ENCODE data around the gene TIMP2. TPM values are rescaled to one million over a fixed set of nuclear protein-coding genes. Genes with fewer than 3 reads are reported as not detected.
"Not testable (repeated sequence)": the region's sequence is repeated elsewhere in the genome, so short reads cannot be mapped to it uniquely, and the experiment has no call there.

The TIMP2 gene
- total RNA-seq, 1 experiment from 2014 or later, result 24.8 TPM

DNA sequence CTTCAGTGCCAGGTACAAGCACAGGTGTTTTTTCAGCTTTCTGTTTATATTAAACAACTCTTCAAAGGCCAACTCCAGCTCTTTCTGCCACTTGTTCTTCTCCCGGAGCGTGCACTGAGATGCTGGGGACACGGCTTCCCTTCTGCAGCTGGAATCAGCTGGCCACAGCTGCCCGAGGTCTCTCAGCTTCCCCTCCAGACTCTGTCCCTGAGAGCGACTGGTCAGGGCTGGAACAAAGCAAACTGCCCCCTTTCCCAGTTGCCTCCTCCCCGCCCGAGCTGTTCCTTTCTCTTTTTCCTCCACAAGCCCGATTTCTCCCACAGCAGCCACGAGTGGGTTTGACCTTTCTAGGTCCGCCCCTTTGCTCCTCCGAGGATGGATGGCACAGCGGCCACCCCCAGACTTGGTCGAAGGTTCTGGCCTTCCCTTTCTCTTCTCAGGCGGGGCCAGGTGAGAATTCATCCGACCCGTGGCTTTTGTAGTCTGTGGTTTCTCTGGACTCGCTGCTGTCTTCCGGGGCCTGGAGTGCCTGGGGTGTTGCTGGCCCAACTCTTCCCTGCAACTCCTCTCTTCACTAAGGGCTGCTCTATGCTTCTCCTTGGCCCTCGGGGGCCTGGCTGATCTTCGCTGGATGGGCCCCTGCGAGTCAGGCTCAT is 33.7 kb downstream of the TIMP2 start:
- Mint-ChIP-seq H3K27me3 (ENCODE audit: insufficient read depth, unreplicated experiment) (no peaks in the 10 kb centered on the region), H3K4me1 (ENCODE audit: insufficient read depth, unreplicated experiment) (peaks cover 3% of the 10 kb centered on the region), H3K9me3 (ENCODE audit: unreplicated experiment) (no peaks in the 10 kb centered on the region), H3K27ac (ENCODE audit: low read depth, unreplicated experiment) (no peak overlapping the region), H3K4me3 (ENCODE audit: unreplicated experiment) (no peak overlapping the region), H3K36me3 (ENCODE audit: insufficient read depth, unreplicated experiment) (peaks cover 9% of the 10 kb centered on the region)
- no peak for DNase-seq (ENCODE audit: unreplicated experiment)
- POLR2A ChIA-PET, result no interaction called here
- intact Hi-C loops (cut with micrococcal nuclease), result no loop called here
- CTCF ChIA-PET, result interaction anchor here (0.5 to 0.7 kb wide), 3 partner anchors 17 to 677 kb away, joined by 3 to 4 read pairs (median 3); no protein-coding TSS in a partner anchor
- TF ChIP-seq, protein P1, sequence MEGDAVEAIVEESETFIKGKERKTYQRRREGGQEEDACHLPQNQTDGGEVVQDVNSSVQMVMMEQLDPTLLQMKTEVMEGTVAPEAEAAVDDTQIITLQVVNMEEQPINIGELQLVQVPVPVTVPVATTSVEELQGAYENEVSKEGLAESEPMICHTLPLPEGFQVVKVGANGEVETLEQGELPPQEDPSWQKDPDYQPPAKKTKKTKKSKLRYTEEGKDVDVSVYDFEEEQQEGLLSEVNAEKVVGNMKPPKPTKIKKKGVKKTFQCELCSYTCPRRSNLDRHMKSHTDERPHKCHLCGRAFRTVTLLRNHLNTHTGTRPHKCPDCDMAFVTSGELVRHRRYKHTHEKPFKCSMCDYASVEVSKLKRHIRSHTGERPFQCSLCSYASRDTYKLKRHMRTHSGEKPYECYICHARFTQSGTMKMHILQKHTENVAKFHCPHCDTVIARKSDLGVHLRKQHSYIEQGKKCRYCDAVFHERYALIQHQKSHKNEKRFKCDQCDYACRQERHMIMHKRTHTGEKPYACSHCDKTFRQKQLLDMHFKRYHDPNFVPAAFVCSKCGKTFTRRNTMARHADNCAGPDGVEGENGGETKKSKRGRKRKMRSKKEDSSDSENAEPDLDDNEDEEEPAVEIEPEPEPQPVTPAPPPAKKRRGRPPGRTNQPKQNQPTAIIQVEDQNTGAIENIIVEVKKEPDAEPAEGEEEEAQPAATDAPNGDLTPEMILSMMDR (IDR thresholded peaks at IDR 0.05; ENCODE audit: unreplicated experiment), result no peak
- BruUV-seq (replicated peaks), result no TSS peak

DNA sequence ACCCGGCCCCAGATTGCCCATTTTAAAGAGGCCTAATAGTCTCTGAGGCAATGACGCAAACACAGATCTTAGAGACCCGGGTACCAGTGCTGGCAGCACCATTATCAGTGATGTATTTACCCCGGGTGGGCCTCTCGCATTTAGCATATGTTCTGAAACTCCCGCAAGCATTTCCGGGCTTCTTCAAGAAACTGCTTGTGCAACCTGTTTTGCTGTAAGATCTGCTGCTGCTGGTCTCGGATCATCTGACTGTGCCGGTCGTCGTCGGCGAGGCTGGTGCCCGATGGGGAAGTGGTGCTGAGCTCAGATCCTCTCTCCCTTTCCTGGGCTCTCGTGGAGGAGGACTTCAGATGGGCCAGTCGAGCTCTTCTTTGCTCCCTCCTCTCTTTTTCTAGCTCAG is 34.7 kb downstream of the TIMP2 start:
- Mint-ChIP-seq H3K27me3 (ENCODE audit: insufficient read depth, unreplicated experiment) (no peaks in the 10 kb centered on the region), H3K27ac (ENCODE audit: low read depth, unreplicated experiment) (no peak overlapping the region), H3K4me1 (ENCODE audit: insufficient read depth, unreplicated experiment) (peaks cover 10% of the 10 kb centered on the region), H3K36me3 (ENCODE audit: insufficient read depth, unreplicated experiment) (peaks cover 9% of the 10 kb centered on the region), H3K4me3 (ENCODE audit: unreplicated experiment) (no peak overlapping the region), H3K9me3 (ENCODE audit: unreplicated experiment) (no peaks in the 10 kb centered on the region)
- intact Hi-C loops (cut with micrococcal nuclease), result no loop called here
- POLR2A ChIA-PET, result no interaction called here
- no peak for DNase-seq (ENCODE audit: unreplicated experiment)
- CTCF ChIA-PET, result no interaction called here
- TF ChIP-seq, protein P1 (IDR thresholded peaks at IDR 0.05; ENCODE audit: unreplicated experiment), result no peak
- BruUV-seq (replicated peaks), result no TSS peak

DNA sequence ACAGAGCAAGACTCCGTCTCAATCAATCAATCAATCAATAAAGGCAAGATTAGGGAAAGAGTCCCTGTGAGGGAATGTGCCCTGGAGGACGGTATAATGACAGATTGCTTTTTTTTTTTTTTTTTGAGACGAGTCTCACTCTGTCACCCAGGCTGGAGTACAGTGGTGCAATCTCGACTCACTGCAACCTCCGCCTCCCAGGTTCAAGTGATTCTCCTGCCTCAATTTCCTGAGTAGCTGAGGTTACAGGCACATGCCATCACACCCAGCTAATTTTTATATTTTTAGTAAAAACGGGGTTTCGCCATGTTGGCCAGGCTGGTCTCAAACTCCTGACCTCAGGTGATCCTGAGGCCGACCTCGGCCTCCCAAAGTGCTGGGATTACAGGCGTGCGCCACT is 35.1 kb downstream of the TIMP2 start:
- H3K36me3 Mint-ChIP-seq (ENCODE audit: insufficient read depth, unreplicated experiment); H3K27me3 Mint-ChIP-seq (ENCODE audit: insufficient read depth, unreplicated experiment); intact Hi-C loops (cut with micrococcal nuclease); H3K27ac Mint-ChIP-seq (ENCODE audit: low read depth, unreplicated experiment); CTCF ChIA-PET; DNase-seq (ENCODE audit: unreplicated experiment); POLR2A ChIA-PET; H3K9me3 Mint-ChIP-seq (ENCODE audit: unreplicated experiment); BruUV-seq (replicated peaks); H3K4me3 Mint-ChIP-seq (ENCODE audit: unreplicated experiment); H3K4me1 Mint-ChIP-seq (ENCODE audit: insufficient read depth, unreplicated experiment): not testable (repeated sequence)

DNA sequence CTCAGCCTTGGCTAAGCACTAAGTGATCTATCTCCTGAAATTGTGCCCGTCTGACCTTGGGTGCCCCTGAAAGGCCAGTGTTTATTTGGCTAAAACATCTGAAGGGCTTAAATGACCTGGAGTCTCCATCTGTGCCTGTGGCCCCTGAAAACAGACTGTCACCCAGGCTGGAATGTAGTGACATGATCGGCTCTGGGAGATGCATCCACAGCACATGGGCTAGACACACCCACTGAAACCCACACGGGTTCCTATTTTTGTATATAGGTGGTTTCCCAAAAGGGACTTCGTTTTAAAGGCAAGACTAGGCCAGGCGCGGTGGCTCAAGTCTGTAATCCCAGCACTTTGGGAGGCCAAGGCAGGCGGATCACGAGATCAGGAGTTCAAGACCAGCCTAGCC is 35.7 kb downstream of the TIMP2 start:
- Mint-ChIP-seq H3K9me3 (ENCODE audit: unreplicated experiment) (no peaks in the 10 kb centered on the region), H3K4me1 (ENCODE audit: insufficient read depth, unreplicated experiment) (peaks cover 10% of the 10 kb centered on the region), H3K4me3 (ENCODE audit: unreplicated experiment) (no peak overlapping the region), H3K27ac (ENCODE audit: low read depth, unreplicated experiment) (no peak overlapping the region), H3K27me3 (ENCODE audit: insufficient read depth, unreplicated experiment) (no peaks in the 10 kb centered on the region), H3K36me3 (ENCODE audit: insufficient read depth, unreplicated experiment) (peaks cover 9% of the 10 kb centered on the region)
- no peak for DNase-seq (ENCODE audit: unreplicated experiment)
- BruUV-seq (replicated peaks), result no TSS peak
- ChIA-PET CTCF (no interaction called here), POLR2A (interaction anchor here (1.0 kb wide), 1 partner anchor 12 kb away, joined by 3 read pairs; no protein-coding TSS in a partner anchor)
- intact Hi-C loops (cut with micrococcal nuclease), result no loop called here
- TF ChIP-seq, protein P1 (IDR thresholded peaks at IDR 0.05; ENCODE audit: unreplicated experiment), result no peak

Measured in MCF 10A (cell line).